PC-9 (cell line): ENCODE data around the gene MAN1C1. TPM values are rescaled to one million over a fixed set of nuclear protein-coding genes. Genes with fewer than 3 reads are reported as not detected.

Source experiments
- BruUV-seq: library from RNA; stranded (reverse); fragments of 400-500 nt; replicated peaks from 2 replicates; lab custom pipeline; 2021; lab: Mats Ljungman, UMichigan
- CTCF ChIA-PET: fragments of 300-600 bp; sonication (Branson Sonifier 250); formaldehyde crosslinking; loops from one replicate; lab custom pipeline; 2022; ENCODE audit warnings: antibody characterized with exemption; lab: Charles Lee
- POLR2A ChIA-PET: fragments of 300-600 bp; sonication (Branson Sonifier 250); formaldehyde crosslinking; loops from one replicate; lab custom pipeline; 2022; ENCODE audit warnings: antibody characterized with exemption; ENCODE audit not compliant: unreplicated experiment; lab: Charles Lee
- DNase-seq, 2 experiments: peaks; one replicate each; pipeline versions ENCODE4 v3.0.0 to v3.0.0-alpha.2; 2015 to 2022; ENCODE audit warnings: mixed read lengths in 1 of 2
- H2AFZ ChIP-seq: fragments of 200-600 bp; sonication (generic); 2 replicates; pipeline ENCODE4 v1.8.1; 2017; ENCODE audit warnings: antibody characterized with exemption
- H3F3A ChIP-seq: fragments of 200-600 bp; sonication (generic); 2 replicates; pipeline ENCODE4 v1.8.1; 2017; ENCODE audit warnings: antibody characterized with exemption, mild to moderate bottlenecking, low read depth; ENCODE audit not compliant: insufficient read depth
- H3K27ac ChIP-seq: fragments of 200-600 bp; sonication (generic); 2 replicates; pipeline ENCODE4 v1.6.1; 2016; ENCODE audit warnings: mixed run types
- H3K27me3 ChIP-seq: fragments of 200-600 bp; sonication (generic); 2 replicates; pipeline ENCODE4 v1.6.1; 2016; ENCODE audit warnings: low read depth, mixed run types; ENCODE audit not compliant: insufficient read depth
- H3K36me3 ChIP-seq: fragments of 200-600 bp; sonication (generic); 2 replicates; pipeline ENCODE4 v1.6.1; 2016; ENCODE audit warnings: low read depth, mixed run types
- H3K4me1 ChIP-seq: fragments of 200-600 bp; sonication (generic); replicated peaks from 2 replicates; pipeline ENCODE4 v1.6.1; 2016; ENCODE audit warnings: mixed run types; ENCODE audit not compliant: insufficient read depth
- H3K4me2 ChIP-seq: fragments of 200-600 bp; sonication (generic); 2 replicates; pipeline ENCODE4 v1.6.1; 2017; ENCODE audit warnings: mixed run types
- H3K4me3 ChIP-seq: fragments of 200-600 bp; sonication (generic); 2 replicates; pipeline ENCODE4 v1.6.1; 2016; ENCODE audit warnings: mixed run types
- H3K79me2 ChIP-seq: fragments of 200-600 bp; sonication (generic); 2 replicates; pipeline ENCODE4 v1.6.1; 2017; ENCODE audit warnings: low read depth, mixed run types
- H3K9me2 ChIP-seq: fragments of 200-600 bp; sonication (generic); 2 replicates; pipeline ENCODE4 v1.8.1; 2017; ENCODE audit warnings: mild to moderate bottlenecking; ENCODE audit not compliant: insufficient read depth
- H3K9me3 ChIP-seq: fragments of 200-600 bp; sonication (generic); 2 replicates; pipeline ENCODE4 v1.8.1; 2016; ENCODE audit warnings: low read depth; ENCODE audit not compliant: insufficient read depth
- H4K20me1 ChIP-seq: fragments of 200-600 bp; sonication (generic); 2 replicates; pipeline ENCODE4 v1.8.1; 2017; ENCODE audit not compliant: insufficient read depth
- EZH2 ChIP-seq: fragments of 200-600 bp; sonication (generic); IDR thresholded peaks from 2 replicates; pipeline ENCODE4 v1.8.0; 2017; ENCODE audit warnings: antibody characterized with exemption, low read depth
- intact Hi-C: fragments of 100-400 bp; cut with micrococcal nuclease; formaldehyde crosslinking; loops from one replicate; pipeline ENCODE4 v1.10.0; 2022; ENCODE audit not compliant: unreplicated experiment
- total RNA-seq: library from RNA; stranded (reverse); gene quantifications from 2 replicates; pipeline ENCODE4 v1.2.3, GENCODE V29; 2021
- TF ChIP-seq, protein P1 (sequence below): fragments of 200-600 bp; sonication (generic); conservative IDR thresholded peaks from 2 replicates; pipeline ENCODE4 v1.6.1; 2017; ENCODE audit warnings: mixed run types, antibody characterized with exemption, mild to moderate bottlenecking, moderate library complexity

Gene MAN1C1
- total RNA-seq, 1 experiment from 2014 or later, result 0.41 TPM

DNA sequence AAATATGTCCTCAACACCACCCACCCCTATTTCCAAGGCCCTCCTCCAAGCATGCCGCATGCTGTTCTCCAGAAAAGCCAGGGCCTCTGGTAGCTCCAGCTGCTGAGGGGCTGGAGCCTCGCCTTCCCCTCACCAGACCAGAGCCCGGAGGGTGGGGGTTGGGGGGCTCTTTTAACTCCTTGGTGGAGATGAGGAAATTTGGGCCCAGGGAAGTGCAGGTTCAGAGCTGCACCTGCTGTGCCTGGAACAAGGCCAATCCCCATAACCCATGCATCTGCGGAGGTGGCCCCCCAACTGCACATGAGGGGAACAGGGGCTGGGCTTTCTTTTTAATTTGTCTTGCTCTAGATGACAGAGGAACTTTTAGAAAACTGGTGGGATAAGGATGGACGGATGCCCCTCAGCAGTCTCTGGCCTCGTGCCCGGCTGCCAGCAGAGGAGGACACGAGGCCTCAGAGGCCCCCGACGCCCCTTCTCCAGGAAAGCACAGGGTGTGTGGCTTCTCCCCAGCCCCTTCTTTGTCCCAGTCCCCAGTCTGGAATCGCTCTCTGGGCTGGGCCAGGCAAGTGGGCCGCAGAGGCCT, 182.9 kb downstream of the MAN1C1 start:
- Histone ChIP-seq H3K36me3 (no peaks in the 10 kb centered on the region), H3F3A (no peaks in the 10 kb centered on the region), H3K9me3 (no peaks in the 10 kb centered on the region), H3K4me1 (no peaks in the 10 kb centered on the region), H3K27me3 (no peaks in the 10 kb centered on the region), H3K9me2 (no peaks in the 10 kb centered on the region), H4K20me1 (no peaks in the 10 kb centered on the region), H3K4me3 (no peak overlapping the region), H3K27ac (no peak overlapping the region), H2AFZ (no peak overlapping the region), H3K79me2 (no peaks in the 10 kb centered on the region), H3K4me2 (peak overlapping the region; percentile 56; the same call in 1 of the 2 replicates)
- CTCF ChIA-PET, result no interaction called here
- DNase-seq, result no peak
- intact Hi-C loops, result loop anchor here (5.0 to 10.0 kb wide), 2 partner anchors 95 to 277 kb away; no protein-coding TSS in a partner anchor
- no TSS peak for BruUV-seq
- POLR2A ChIA-PET, result no interaction called here
- TF ChIP-seq EZH2, result no peak
- TF ChIP-seq, protein P1, sequence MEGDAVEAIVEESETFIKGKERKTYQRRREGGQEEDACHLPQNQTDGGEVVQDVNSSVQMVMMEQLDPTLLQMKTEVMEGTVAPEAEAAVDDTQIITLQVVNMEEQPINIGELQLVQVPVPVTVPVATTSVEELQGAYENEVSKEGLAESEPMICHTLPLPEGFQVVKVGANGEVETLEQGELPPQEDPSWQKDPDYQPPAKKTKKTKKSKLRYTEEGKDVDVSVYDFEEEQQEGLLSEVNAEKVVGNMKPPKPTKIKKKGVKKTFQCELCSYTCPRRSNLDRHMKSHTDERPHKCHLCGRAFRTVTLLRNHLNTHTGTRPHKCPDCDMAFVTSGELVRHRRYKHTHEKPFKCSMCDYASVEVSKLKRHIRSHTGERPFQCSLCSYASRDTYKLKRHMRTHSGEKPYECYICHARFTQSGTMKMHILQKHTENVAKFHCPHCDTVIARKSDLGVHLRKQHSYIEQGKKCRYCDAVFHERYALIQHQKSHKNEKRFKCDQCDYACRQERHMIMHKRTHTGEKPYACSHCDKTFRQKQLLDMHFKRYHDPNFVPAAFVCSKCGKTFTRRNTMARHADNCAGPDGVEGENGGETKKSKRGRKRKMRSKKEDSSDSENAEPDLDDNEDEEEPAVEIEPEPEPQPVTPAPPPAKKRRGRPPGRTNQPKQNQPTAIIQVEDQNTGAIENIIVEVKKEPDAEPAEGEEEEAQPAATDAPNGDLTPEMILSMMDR, result no peak

- Histone ChIP-seq H3K27me3 (no peaks in the 10 kb centered on the region), H3K27ac (no peak within 1 kb of the TSS), H3F3A (no peaks in the 10 kb centered on the region), H3K4me1 (no peaks in the 10 kb centered on the region), H3K36me3 (no peaks in the 10 kb centered on the region), H3K79me2 (no peaks in the 10 kb centered on the region), H3K4me2 (peak within 1 kb of the TSS; percentile 79), H4K20me1 (no peaks in the 10 kb centered on the region), H2AFZ (peak within 1 kb of the TSS; percentile 75), H3K9me3 (no peaks in the 10 kb centered on the region), H3K4me3 (peak within 1 kb of the TSS; percentile 57), H3K9me2 (no peaks in the 10 kb centered on the region)
- CTCF ChIA-PET, result no interaction called here
- TF ChIP-seq EZH2, result no peak
- TF ChIP-seq, protein P1, result no peak
- intact Hi-C loops, result loop anchor here (5.0 to 10.0 kb wide), 2 partner anchors 95 to 278 kb away; no protein-coding TSS in a partner anchor
- POLR2A ChIA-PET, result no interaction called here
- peak in 1 of 2 experiments; percentile 34 for DNase-seq
- no TSS peak for BruUV-seq
These were observed 183.5 kb downstream of the MAN1C1 start, which contains the start of gene SELENON for GRCh38 chr1:25799935-25800702. TSS of gene SELENON (plus strand) at chr1:25800193. CDS start at chr1:25800231, 38 bp downstream.

DNA sequence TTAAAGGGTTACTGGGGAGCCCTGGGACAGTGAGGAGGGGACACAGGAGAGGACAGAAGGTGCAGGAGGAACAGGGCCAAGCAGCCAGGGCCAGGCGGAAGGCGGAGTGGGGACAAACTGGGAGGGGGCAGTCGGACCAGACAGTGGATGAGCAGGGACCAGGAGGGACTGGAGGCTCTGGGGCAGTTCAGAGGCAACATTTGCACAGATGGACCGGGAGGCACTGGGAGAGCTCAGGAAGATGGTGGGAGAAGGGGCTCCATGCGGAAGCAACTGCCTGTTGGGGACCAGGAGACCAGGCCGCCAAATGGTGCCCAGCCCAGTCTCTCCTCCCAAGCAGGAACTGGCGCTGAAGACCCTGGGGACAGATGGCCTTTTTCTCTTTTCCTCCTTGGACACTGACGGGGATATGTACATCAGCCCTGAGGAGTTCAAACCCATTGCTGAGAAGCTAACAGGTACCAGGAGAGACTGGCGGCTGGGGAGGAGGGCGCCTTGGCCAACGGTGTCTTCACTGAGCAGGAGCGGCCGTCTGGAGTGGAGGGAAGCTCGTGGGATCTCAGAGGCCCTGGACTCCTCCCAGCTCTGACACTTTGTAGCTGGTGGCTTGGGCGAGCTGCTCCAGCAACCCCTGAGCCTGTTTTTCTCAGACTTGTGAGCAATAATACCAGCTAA, 184.2 kb downstream of the MAN1C1 start:
- peak overlapping the region; percentile 79 for H3K4me2 ChIP-seq
- peak overlapping the region; percentile 75 for H2AFZ ChIP-seq
- H3K27ac ChIP-seq, result no peak overlapping the region
- no peaks in the 10 kb centered on the region for H4K20me1 ChIP-seq
- H3K36me3 ChIP-seq, result no peaks in the 10 kb centered on the region
- no peaks in the 10 kb centered on the region for H3K4me1 ChIP-seq
- no peaks in the 10 kb centered on the region for H3K79me2 ChIP-seq
- H3K9me2 ChIP-seq, result no peaks in the 10 kb centered on the region
- H3K27me3 ChIP-seq, result no peaks in the 10 kb centered on the region
- no TSS peak for BruUV-seq
- H3K9me3 ChIP-seq, result no peaks in the 10 kb centered on the region
- peak overlapping the region; percentile 57 for H3K4me3 ChIP-seq
- intact Hi-C loops, result no loop called here
- no peaks in the 10 kb centered on the region for H3F3A ChIP-seq
- CTCF ChIA-PET, result no interaction called here
- no peak for DNase-seq
- POLR2A ChIA-PET, result no interaction called here
- TF ChIP-seq EZH2, result no peak
- TF ChIP-seq, protein P1, result no peak
